DMS153 treated with DMSO at 0.1 percent for 48 hours (cell line): ENCODE results near the gene A2M.

Experiments used
- DNase-seq: peaks from one replicate; lab custom pipeline; 2025; ENCODE audit not compliant: unreplicated experiment; lab: John Stamatoyannopoulos, UW

The A2M gene

GRCh38 chr12:9099552-9100190, 16.0 kb downstream of the A2M start:
- DNase-seq: no peak

- no peak for DNase-seq
Measured at GRCh38 chr12:9098463-9099026, 17.2 kb downstream of the A2M start.

GRCh38 chr12:9098115-9098452, 17.6 kb downstream of the A2M start:
- no peak for DNase-seq

GRCh38 chr12:9096563-9097176, 19.0 kb downstream of the A2M start:
- DNase-seq: no peak

- DNase-seq: no peak
Measured at GRCh38 chr12:9095322-9095721, 20.4 kb downstream of the A2M start.

GRCh38 chr12:9094512-9095206, 21.1 kb downstream of the A2M start:
- DNase-seq: no peak

- no peak for DNase-seq
Measured at GRCh38 chr12:9091891-9092598, 23.7 kb downstream of the A2M start.

GRCh38 chr12:9090220-9090619, 25.5 kb downstream of the A2M start:
- DNase-seq: no peak

GRCh38 chr12:9087087-9087835, 28.5 kb downstream of the A2M start:
- DNase-seq: no peak

- no peak for DNase-seq
Measured at GRCh38 chr12:9086087-9086486, 29.6 kb downstream of the A2M start.

GRCh38 chr12:9084417-9084816, 31.3 kb downstream of the A2M start:
- no peak for DNase-seq

- no peak for DNase-seq
Measured at GRCh38 chr12:9083793-9084192, 31.9 kb downstream of the A2M start.

GRCh38 chr12:9081667-9082427, 33.9 kb downstream of the A2M start:
- no peak for DNase-seq

- no peak for DNase-seq
Measured at GRCh38 chr12:9079883-9080675, 35.6 kb downstream of the A2M start.

- DNase-seq: no peak
Measured at GRCh38 chr12:9079082-9079481, 36.6 kb downstream of the A2M start.

- DNase-seq: no peak
Measured at GRCh38 chr12:9077152-9078031, 38.3 kb downstream of the A2M start.

GRCh38 chr12:9076733-9077132, 39.0 kb downstream of the A2M start:
- DNase-seq: no peak

GRCh38 chr12:9075138-9075535, 40.6 kb downstream of the A2M start:
- no peak for DNase-seq
